ENCODE data around the gene NT5E. TPM values are rescaled to one million over a fixed set of nuclear protein-coding genes. Genes with fewer than 3 reads are reported as not detected.

The NT5E gene
- total and polyA plus RNA-seq, 2 experiments from 2014 or later: 0.18 to 1.5 TPM

GRCh38 chr6:85412911-85413430, 36.9 kb upstream of the NT5E start (continued):
- TF ChIP-seq ZNF462 (CRISPR knock-in tag; IDR thresholded peaks at IDR 0.05): no peak
- no peak for TF ChIP-seq POLR2AphosphoS5 (IDR thresholded peaks at IDR 0.05; ENCODE audit: low read depth)

- no peak overlapping the region for H3K4me3 Mint-ChIP-seq
- Histone ChIP-seq H4K20me1 (replicated peaks; ENCODE audit: insufficient read depth) (no peaks in the 10 kb centered on the region), H3K36me3 (ENCODE audit: insufficient read depth) (no peaks in the 10 kb centered on the region), H3F3A (replicated peaks; ENCODE audit: low read depth) (no peaks in the 10 kb centered on the region), H3K4me2 (no peak overlapping the region), H2AFZ (no peak overlapping the region), H3K9me2 (ENCODE audit: insufficient read depth) (peaks cover 6% of the 10 kb centered on the region; the same call in 1 of the 2 replicates), H3K4me1 (ENCODE audit: insufficient read depth) (no peaks in the 10 kb centered on the region), H3K27me3 (ENCODE audit: insufficient read depth) (no peaks in the 10 kb centered on the region), H3K27ac (ENCODE audit: low read depth) (no peak overlapping the region), H3K79me2 (replicated peaks; ENCODE audit: insufficient read depth) (no peaks in the 10 kb centered on the region), H3K4me3 (no peak overlapping the region)
- no peaks in the 10 kb centered on the region for H3K4me1 Mint-ChIP-seq
- H3K36me3 Mint-ChIP-seq (ENCODE audit: low read depth): no peaks in the 10 kb centered on the region
- H3K27ac Mint-ChIP-seq: no peak overlapping the region
- DNase-seq (ENCODE audit: low spot score) (no peak), ATAC-seq (no peak)
- H3K27me3 Mint-ChIP-seq (ENCODE audit: insufficient read depth, low read depth, poor library complexity): peaks cover 2% of the 10 kb centered on the region
- H3K9me3 Mint-ChIP-seq: no peaks in the 10 kb centered on the region
- TF ChIP-seq STAT1 (IDR thresholded peaks at IDR 0.05; ENCODE audit: unreplicated experiment) (no peak), NANOG (IDR thresholded peaks at IDR 0.05; ENCODE audit: borderline replicate concordance) (no peak), CTCF (conservative IDR thresholded peaks at IDR 0.05; ENCODE audit: low read depth in 2 of 2) (no peak), JUNB (IDR thresholded peaks at IDR 0.05; ENCODE audit: unreplicated experiment) (no peak), REST (IDR thresholded peaks at IDR 0.05; ENCODE audit: unreplicated experiment) (no peak)
These were observed 33.8 kb upstream of the NT5E start for GRCh38 chr6:85416049-85416448.
